Tibial nerve (tissue), 3 donors: ENCODE results near the gene KRT5.

Experiments used
- CTCF ChIP-seq, 5 experiments: fragments of 200-600 bp in 3 of 5; fragments of 450-650 bp in 2 of 5; sonication (generic) in 3 of 5; IDR thresholded peaks; one replicate each; pipeline ENCODE4 v1.5.1; 2016 to 2019; ENCODE audit warnings: antibody characterized with exemption in 5 of 5, mild to moderate bottlenecking in 3 of 5, moderate library complexity in 2 of 5
- POLR2A ChIP-seq, 2 donors: fragments of 450-650 bp; IDR thresholded peaks; one replicate each; pipeline ENCODE4 v1.6.1; 2017; ENCODE audit warnings: antibody characterized with exemption in 2 of 2, mild to moderate bottlenecking in 2 of 2, moderate library complexity in 2 of 2

- peak; percentile 16 to 57 (median 42) for TF ChIP-seq CTCF (IDR thresholded peaks at IDR 0.05)
- no peak for TF ChIP-seq POLR2A (IDR thresholded peaks at IDR 0.05)
Measured at GRCh38 chr12:52506858-52507715, 13.1 kb downstream of the KRT5 start.
